OCI-LY1 (cell line): ENCODE results near the gene CDYL2.

Source experiments
- H2AFZ ChIP-seq: fragments of 200-600 bp; sonication (generic), shearing (Covaris generic); 2 replicates; pipeline ENCODE4 v1.6.0; 2014; ENCODE audit warnings: antibody characterized with exemption, mild to moderate bottlenecking, low read length
- H3F3A ChIP-seq: fragments of 200-600 bp; sonication (generic), shearing (Covaris generic); 2 replicates; pipeline ENCODE4 v1.6.0; 2014; ENCODE audit warnings: mild to moderate bottlenecking, antibody characterized with exemption, low read length, moderate library complexity; ENCODE audit not compliant: insufficient read depth
- H3K27ac ChIP-seq: fragments of 200-600 bp; sonication (generic); 2 replicates; pipeline ENCODE4 v1.5.1; 2014; ENCODE audit warnings: low read length, mixed run types, mild to moderate bottlenecking, low read depth; ENCODE audit not compliant: poor library complexity, severe bottlenecking
- H3K27me3 ChIP-seq: fragments of 200-600 bp; sonication (generic); 2 replicates; pipeline ENCODE4 v1.6.0; 2014; ENCODE audit warnings: antibody characterized with exemption, mild to moderate bottlenecking, low read length, moderate library complexity; ENCODE audit not compliant: insufficient read depth
- H3K36me3 ChIP-seq: fragments of 200-600 bp; sonication (generic); 2 replicates; pipeline ENCODE4 v1.6.1; 2014; ENCODE audit warnings: mild to moderate bottlenecking, antibody characterized with exemption, low read length, moderate library complexity, mixed read lengths; ENCODE audit not compliant: insufficient read depth
- H3K4me1 ChIP-seq: fragments of 200-600 bp; sonication (generic); 2 replicates; pipeline ENCODE4 v1.5.1; 2014; ENCODE audit warnings: mild to moderate bottlenecking, low read length, moderate library complexity; ENCODE audit not compliant: insufficient read depth, severe bottlenecking
- H3K4me2 ChIP-seq: fragments of 200-600 bp; sonication (generic), shearing (Covaris generic); 2 replicates; pipeline ENCODE4 v1.6.1; 2014; ENCODE audit warnings: low read length
- H3K4me3 ChIP-seq: fragments of 200-600 bp; sonication (generic); 2 replicates; pipeline ENCODE4 v1.5.1; 2014; ENCODE audit warnings: low read length, low read depth, mild to moderate bottlenecking, mixed read lengths; ENCODE audit not compliant: poor library complexity, severe bottlenecking
- H3K79me2 ChIP-seq: fragments of 200-600 bp; shearing (Covaris generic); 2 replicates; pipeline ENCODE4 v1.6.1; 2016; ENCODE audit warnings: mixed run types, low read length, mixed read lengths; ENCODE audit not compliant: insufficient read depth
- H3K9ac ChIP-seq: fragments of 200-600 bp; sonication (generic), shearing (Covaris generic); 2 replicates; pipeline ENCODE4 v1.6.1; 2014; ENCODE audit warnings: mild to moderate bottlenecking, low read length, mixed read lengths
- H3K9me2 ChIP-seq: fragments of 200-600 bp; sonication (generic), shearing (Covaris generic); 2 replicates; pipeline ENCODE4 v1.6.1; 2014; ENCODE audit warnings: low read depth, mild to moderate bottlenecking, low read length, mixed read lengths
- H3K9me3 ChIP-seq: fragments of 200-600 bp; shearing (Covaris generic); 2 replicates; pipeline ENCODE4 v1.6.1; 2014; ENCODE audit warnings: low read length, mixed read lengths
- H4K20me1 ChIP-seq: fragments of 200-600 bp; sonication (generic), shearing (Covaris generic); 2 replicates; pipeline ENCODE4 v1.6.0; 2016; ENCODE audit warnings: mild to moderate bottlenecking, low read length; ENCODE audit not compliant: insufficient read depth
- EZH2 ChIP-seq: fragments of 200-600 bp; sonication (generic), shearing (Covaris generic); IDR thresholded peaks from 2 replicates; pipeline ENCODE4 v1.8.0; 2017; ENCODE audit warnings: borderline replicate concordance, mixed run types, mild to moderate bottlenecking, antibody characterized with exemption, low read length, moderate library complexity, mixed read lengths
- TF ChIP-seq, protein P1 (sequence below): fragments of 200-600 bp; sonication (generic), shearing (Covaris generic); IDR thresholded peaks from 2 replicates; pipeline ENCODE4 v1.5.1; 2017; ENCODE audit warnings: mild to moderate bottlenecking, antibody characterized with exemption, low read length, moderate library complexity, mixed read lengths

Gene CDYL2

DNA sequence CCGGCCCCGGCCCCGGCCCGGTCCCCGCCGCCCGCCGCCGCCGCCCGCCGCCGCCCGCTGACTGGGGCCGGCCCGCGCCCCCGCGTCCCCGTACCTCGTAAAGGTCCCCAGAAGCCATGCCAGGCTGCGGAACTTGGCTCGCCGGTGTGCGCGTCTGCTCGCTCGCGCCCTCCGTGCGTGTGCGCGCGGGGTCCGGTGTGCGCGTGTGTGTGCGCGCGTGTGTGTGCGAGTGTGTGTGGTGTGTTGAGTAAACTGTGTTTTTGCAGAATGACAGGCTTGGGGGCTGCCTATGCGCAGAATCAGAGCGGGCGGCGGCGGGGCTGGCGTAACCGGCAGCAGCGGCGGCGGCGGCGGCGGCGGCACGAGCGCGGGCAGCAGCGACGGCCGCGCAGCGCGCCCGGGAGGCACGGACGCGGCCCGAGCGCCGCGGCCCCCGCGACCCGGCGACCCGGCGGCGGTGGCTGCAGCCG, 307 bp downstream of the CDYL2 start:
- peak overlapping the region; percentile 70 for H3K4me2 ChIP-seq
- H3K4me1 ChIP-seq, result peaks cover 3% of the 10 kb centered on the region
- H3K9me2 ChIP-seq, result no peaks in the 10 kb centered on the region
- H3K79me2 ChIP-seq, result no peaks in the 10 kb centered on the region
- no peaks in the 10 kb centered on the region for H3F3A ChIP-seq
- no peaks in the 10 kb centered on the region for H3K9me3 ChIP-seq
- H4K20me1 ChIP-seq, result no peaks in the 10 kb centered on the region
- H3K4me3 ChIP-seq, result peak overlapping the region; percentile 72
- no peaks in the 10 kb centered on the region; the same call in 1 of the 2 replicates for H3K27me3 ChIP-seq
- H3K27ac ChIP-seq, result no peak overlapping the region
- TF ChIP-seq, protein P1, sequence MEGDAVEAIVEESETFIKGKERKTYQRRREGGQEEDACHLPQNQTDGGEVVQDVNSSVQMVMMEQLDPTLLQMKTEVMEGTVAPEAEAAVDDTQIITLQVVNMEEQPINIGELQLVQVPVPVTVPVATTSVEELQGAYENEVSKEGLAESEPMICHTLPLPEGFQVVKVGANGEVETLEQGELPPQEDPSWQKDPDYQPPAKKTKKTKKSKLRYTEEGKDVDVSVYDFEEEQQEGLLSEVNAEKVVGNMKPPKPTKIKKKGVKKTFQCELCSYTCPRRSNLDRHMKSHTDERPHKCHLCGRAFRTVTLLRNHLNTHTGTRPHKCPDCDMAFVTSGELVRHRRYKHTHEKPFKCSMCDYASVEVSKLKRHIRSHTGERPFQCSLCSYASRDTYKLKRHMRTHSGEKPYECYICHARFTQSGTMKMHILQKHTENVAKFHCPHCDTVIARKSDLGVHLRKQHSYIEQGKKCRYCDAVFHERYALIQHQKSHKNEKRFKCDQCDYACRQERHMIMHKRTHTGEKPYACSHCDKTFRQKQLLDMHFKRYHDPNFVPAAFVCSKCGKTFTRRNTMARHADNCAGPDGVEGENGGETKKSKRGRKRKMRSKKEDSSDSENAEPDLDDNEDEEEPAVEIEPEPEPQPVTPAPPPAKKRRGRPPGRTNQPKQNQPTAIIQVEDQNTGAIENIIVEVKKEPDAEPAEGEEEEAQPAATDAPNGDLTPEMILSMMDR, result no peak
- no peak for TF ChIP-seq EZH2
- H2AFZ ChIP-seq, result no peak overlapping the region
- H3K36me3 ChIP-seq, result no peaks in the 10 kb centered on the region
- H3K9ac ChIP-seq, result peak overlapping the region; percentile 51; the same call in 1 of the 2 replicates

DNA sequence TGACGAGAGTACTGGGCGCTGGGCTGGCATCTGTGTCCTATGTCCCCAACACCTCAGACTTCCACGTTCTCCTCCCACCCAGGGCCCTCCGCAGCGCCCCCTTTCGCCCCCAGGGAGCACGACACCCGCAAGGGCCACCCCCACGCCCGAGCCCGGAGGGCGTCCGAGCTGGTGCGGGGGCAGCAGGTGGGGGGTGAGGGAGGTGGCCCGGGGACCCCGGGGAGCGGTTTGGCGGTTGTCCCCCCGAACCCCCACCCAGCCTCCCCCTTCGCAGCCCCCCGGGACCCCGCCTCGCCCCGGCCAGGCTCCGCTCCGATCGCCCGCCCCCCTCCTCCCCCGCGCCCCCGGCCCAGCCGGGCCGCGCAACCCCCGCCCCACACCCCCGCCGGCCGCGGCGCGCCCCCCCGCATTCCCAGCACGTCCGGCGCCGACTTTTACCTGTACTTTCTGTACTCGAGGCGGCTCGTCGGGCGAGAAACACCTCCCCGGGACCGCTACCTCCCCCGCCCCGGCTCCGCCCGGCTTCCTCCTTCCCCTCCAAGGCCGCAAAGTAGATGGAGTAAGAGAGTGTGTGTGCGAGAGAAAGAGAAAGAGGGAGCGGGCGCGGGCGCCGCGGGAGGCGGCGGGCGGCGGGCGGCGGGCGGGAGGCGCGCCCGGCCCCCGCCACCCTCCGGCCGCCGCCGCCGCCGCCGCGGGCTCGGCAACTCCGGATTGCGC, 901 bp downstream of the CDYL2 start:
- no peak overlapping the region for H2AFZ ChIP-seq
- no peaks in the 10 kb centered on the region for H3K9me2 ChIP-seq
- no peak overlapping the region for H3K27ac ChIP-seq
- H3K4me2 ChIP-seq, result no peak overlapping the region
- H3K4me1 ChIP-seq, result peaks cover 3% of the 10 kb centered on the region
- H3K9ac ChIP-seq, result no peak overlapping the region
- no peak for TF ChIP-seq EZH2
- TF ChIP-seq, protein P1, result peak; percentile 71
- no peaks in the 10 kb centered on the region; the same call in 1 of the 2 replicates for H3K27me3 ChIP-seq
- no peaks in the 10 kb centered on the region for H3K36me3 ChIP-seq
- H3F3A ChIP-seq, result no peaks in the 10 kb centered on the region
- no peaks in the 10 kb centered on the region for H3K9me3 ChIP-seq
- H3K4me3 ChIP-seq, result peak overlapping the region; percentile 57
- H3K79me2 ChIP-seq, result no peaks in the 10 kb centered on the region
- no peaks in the 10 kb centered on the region for H4K20me1 ChIP-seq

DNA sequence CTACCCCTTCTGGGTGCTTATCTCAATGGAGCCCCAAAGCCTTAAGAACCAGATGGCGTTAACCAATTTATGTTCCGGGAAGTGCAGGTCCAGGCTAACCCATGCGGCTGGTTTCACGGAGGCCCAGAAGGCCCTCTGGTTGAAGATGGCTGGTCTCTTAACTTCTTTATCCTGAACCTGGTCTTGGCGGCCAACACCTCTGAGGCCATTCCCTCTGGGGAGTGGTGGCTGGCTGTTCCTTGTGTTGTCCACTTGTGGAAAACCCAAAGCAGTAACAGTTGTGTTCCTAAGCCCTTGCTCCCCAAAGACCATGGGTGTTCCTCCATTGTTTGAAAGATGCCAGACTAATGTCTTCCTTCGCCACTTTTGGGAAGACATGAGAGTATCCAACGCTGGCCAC, 1.5 kb downstream of the CDYL2 start:
- Histone ChIP-seq H3K27ac (no peak overlapping the region), H2AFZ (no peak overlapping the region), H3K79me2 (no peaks in the 10 kb centered on the region), H3K9me2 (no peaks in the 10 kb centered on the region), H3K36me3 (no peaks in the 10 kb centered on the region), H4K20me1 (no peaks in the 10 kb centered on the region), H3K9me3 (no peaks in the 10 kb centered on the region), H3K4me3 (peak overlapping the region; percentile 57), H3F3A (no peaks in the 10 kb centered on the region), H3K27me3 (no peaks in the 10 kb centered on the region; the same call in 1 of the 2 replicates), H3K4me2 (no peak overlapping the region), H3K9ac (no peak overlapping the region), H3K4me1 (peaks cover 3% of the 10 kb centered on the region)
- TF ChIP-seq, protein P1, result no peak
- no peak for TF ChIP-seq EZH2
